GM18951 (cell line): ENCODE results near the gene PDE1C.

Experiments
- POLR2A ChIP-seq: IDR thresholded peaks from 4 replicates; pipeline ENCODE4 v1.6.1; 2011; ENCODE audit warnings: mild to moderate bottlenecking; ENCODE audit not compliant: insufficient read length, insufficient read depth; ENCODE audit errors: extremely low read depth
- in situ Hi-C: fragments of 300-500 bp; cut with MboI; formaldehyde crosslinking; loops from one replicate; pipeline ENCODE4 v1.12.0; 2022; ENCODE audit warnings: low sequenced_read_pairs, mixed read lengths, inconsistent platforms; ENCODE audit not compliant: unreplicated experiment

The PDE1C gene

DNA sequence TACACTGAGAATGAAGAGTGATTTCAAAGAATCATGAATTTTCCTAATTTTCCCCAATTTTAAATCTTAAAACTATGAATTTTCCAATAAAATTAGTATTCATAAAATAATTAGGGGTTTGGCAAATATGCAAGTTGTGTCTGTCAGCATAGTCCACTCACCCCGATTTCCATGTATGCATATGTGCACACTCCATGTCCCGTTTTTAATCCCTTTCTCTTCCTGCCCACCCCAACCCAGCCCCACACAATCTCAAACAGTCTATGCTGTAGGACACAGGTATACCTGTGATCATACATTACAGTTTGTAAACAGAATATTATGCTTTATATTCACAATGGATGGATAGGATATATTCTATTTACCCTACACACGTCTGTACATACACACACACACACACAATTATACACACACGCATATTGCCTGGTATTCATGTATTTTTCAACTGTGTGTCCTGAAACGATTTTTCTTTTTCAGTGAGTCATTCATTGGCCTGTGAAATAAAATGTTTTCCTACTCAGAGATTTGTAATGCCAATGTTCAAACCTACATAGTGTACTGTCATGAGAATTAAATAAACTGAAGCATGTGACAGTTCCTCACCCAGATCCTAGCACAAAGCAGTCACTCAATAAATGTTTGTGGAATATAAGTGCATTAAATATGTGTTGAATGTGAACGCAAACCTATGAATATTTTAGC lies 144.3 kb downstream of the PDE1C start:
- no peak for TF ChIP-seq POLR2A
- in situ Hi-C loops, result no loop called here

DNA sequence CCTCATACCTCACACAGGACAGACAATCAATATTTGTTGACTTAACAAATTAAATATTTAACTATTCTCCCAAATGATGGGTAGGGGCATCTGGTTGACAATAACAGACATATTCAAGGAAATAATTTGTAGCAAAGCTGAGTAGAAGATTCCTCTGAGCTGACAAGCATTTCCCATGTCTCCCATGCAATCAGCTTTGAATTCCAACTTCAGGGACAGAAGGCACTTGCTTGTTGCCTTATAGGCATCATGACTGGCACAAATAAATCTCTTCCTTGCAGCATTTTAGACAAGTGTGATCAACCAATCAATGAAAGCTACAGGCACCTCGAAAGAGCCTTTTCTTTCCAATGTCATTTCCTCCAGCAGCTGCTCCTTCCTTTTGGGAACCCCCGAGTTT lies 146.0 kb downstream of the PDE1C start:
- in situ Hi-C loops, result no loop called here
- no peak for TF ChIP-seq POLR2A

DNA sequence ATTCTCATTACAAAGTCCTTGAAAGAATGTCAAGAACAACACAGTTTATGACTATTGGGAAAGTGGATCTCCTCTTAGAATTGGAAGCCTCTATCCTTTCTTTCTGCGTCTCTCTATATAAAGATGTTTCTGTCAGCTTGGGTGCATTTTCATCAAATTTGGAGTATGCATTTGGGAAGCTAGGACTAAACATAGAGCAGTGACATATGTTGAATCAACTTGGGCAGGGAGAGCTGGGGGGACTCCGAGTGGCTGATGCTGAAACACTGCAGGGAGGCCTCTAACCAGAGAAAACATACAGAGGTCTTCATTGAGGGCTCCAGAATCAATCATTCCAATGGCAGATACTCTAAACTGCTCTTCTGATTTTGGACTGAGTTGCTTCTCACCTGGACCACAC lies 147.4 kb downstream of the PDE1C start:
- TF ChIP-seq POLR2A, result no peak
- in situ Hi-C loops, result no loop called here

DNA sequence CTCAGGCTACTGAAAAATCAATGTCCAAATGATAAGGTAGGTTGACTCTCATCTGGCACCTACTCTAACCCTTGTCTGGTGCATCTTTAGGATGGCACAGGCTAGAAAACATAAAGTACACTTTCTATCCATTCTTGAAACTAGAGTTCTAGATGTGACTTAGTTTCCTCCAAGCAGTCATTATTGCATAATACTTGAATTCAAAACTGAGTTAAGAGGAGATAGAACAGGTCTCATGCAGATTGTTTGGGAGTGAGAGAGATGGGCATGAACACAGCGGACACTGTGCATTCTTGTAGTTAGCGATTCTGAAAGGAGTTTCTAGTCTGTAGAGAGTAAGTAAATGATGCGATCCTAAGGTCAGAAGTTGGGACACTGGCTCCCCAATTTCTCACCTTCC lies 149.2 kb downstream of the PDE1C start:
- no peak for TF ChIP-seq POLR2A
- in situ Hi-C loops, result no loop called here

DNA sequence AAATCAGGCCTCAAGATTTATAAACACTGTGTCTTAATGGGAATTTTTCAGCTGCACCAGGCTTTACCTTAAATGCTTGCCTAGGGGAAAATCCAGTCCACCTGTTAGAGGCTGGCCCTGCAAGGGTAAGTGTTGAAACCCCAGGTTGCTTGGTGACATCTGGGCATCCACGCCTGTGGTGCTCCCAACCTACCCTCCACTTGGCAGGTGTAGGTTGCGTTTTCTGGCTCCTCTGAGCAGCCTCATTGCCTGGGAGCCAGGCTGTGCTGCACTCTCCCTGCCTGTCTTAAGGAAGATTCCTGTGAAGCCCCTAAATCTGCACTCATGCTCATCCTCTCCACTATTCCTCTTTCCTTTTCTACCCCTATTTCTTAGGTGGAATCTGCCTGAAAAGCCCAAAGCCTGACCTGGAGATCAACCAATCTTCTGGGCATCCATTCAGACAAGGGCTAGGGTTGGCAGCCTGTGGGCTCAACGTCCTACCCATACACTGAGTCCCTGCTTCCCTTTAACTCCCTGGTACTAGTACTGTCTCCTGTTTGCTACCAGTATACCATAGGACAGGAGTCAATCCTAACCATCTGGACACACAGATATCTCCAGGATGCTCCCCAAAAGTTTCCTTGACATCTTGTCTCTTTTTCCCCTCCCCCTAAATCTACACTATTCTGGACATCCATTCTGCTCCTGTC lies 150.4 kb downstream of the PDE1C start:
- no peak for TF ChIP-seq POLR2A
- in situ Hi-C loops, result no loop called here

DNA sequence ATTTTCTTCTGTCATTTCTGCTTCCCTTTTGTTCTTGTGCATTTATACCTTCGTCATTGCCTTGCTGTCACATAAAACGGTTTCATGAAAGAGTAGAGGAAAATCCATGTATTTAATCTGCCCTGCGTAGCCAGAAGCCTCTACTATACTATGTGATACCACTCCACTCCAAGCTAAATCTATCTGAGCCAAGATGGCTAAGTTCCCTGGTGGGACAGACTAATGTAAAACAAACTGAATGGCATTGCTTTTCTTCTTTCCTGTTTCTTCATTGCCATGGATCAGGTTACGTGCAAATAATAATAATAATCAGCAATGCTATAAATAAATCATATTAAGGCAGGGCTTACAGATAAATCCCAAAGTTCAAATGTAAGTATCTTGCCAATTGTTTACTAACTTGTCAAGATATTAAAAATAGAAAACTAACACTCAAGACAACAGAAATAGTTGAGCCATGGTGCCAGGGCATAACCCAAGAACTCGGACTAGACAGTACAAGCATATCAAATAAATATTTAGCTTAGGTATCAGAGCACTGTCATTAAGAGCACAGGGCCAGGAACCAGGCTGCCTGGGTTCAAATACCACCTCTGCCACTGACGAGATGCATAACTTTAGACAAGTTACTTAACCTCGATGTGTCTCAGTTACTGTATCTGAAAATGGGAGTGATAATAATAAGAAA lies 151.4 kb downstream of the PDE1C start:
- in situ Hi-C loops, result no loop called here
- TF ChIP-seq POLR2A, result no peak

DNA sequence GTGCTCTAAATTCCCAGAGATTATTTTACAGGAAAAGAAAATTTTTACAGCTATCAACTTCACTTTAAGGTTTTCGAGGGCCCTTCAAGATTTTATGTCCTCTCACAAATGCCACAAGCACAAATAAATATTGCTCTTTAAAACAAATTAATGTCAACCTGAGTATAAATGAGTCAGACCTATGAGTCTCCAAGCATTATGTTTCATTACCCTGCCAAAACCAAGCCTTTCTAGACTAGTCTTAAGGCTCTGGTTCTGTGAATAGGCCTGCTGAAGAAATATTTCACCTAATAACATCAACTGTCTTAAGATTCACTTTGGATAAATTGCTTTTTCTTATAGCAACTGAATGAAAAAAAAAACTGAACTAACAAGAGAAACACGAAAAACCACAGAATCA lies 153.0 kb downstream of the PDE1C start:
- in situ Hi-C loops, result no loop called here
- no peak for TF ChIP-seq POLR2A

DNA sequence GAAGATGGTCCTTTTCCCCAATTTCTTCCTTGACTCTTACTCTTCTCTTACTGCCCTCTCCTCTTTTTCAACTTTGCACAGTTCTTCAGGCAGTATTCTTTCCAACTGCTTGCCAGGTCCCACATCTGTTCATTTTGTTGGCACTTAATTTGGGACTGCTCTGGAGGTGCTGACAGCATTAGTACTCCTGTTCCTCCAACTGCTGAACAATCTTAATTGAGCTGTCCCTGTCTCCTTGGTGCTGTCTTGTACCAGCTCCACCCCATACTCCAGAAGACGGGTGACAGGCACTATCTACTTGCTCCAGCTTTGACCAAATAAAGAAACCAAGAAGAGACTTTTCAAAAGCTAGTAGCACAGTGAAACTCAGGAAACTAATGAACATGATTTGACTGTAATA lies 160.0 kb downstream of the PDE1C start:
- in situ Hi-C loops, result no loop called here
- no peak for TF ChIP-seq POLR2A

DNA sequence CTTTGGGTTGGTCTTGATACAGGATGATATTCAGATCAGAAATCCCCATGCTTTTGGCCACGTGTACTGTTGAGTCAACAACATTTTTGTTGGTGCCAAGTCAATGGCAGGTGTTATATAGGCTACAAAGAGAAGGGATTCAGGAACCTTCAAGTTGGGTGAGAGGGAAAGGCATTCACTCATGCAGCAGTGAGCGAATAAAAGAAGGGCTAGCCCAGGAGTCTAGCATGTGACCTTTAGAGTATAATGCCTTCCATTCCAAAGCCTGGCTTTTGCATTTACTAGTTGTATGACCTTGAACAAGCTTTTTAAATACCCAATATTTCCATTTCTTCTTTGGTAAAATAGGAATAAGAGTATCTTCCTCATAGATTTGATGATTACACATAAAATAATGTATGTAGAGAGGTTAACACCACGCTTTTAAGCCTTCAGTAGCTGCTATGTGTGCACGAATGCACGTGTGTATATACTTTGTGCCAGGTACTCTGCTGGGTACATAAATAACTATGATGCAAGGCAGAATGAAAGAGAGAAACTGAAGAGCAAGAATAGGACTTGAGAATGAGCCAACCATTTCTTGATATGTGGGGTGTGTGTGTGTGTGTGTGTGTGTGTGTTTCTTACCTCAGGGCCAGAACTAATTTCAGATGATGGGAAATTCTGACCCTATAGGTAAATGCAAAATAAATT lies 163.6 kb downstream of the PDE1C start:
- no peak for TF ChIP-seq POLR2A
- in situ Hi-C loops, result no loop called here

DNA sequence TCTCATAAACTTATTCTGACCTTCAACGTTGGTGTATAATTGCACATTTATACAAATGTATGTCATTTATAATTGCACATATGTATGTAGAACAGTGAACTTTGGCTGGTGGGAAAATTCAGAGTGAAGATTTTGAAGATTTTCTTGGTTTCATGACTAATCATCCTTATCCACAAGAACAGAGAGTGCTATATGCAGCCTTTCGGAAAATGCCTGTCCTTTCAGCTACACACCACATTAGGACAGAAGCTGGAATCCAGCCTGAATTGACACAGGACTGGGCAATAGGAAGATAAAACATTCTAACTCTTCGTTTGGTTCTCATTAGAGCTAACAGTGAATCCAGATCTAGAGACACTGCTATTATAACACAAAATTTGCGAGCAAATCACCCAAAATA lies 166.2 kb downstream of the PDE1C start:
- no peak for TF ChIP-seq POLR2A

DNA sequence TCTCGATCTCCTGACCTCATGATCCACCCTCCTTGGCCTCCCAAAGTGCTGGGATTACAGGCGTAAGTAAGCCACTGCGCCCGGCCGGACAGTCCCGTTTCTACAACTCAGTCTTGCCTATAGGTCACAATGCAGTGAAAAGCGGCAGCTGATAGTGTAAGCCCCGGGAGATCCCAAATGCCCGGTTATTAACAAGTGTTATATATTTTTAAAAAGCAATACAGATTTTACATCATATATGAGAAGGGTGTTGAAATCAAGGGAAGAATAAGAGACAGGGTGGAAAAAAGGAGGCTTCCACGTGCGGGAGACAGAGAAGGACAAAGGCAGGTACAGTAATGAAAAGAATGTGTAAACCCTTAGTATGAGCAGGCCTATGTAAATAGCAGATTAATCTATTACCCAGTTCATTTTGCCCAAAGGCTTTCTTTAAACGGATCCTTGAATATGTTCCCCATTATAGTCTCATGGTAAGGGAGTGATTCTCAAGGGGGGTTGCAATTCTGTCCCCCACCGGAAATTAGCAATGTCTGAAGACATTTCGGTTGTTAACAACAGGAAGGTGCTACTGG lies 170.8 kb downstream of the PDE1C start:
- in situ Hi-C loops, result no loop called here
- TF ChIP-seq POLR2A, result no peak

More for the DNA sequence above, 166.2 kb downstream of the PDE1C start:
- in situ Hi-C loops, result no loop called here

DNA sequence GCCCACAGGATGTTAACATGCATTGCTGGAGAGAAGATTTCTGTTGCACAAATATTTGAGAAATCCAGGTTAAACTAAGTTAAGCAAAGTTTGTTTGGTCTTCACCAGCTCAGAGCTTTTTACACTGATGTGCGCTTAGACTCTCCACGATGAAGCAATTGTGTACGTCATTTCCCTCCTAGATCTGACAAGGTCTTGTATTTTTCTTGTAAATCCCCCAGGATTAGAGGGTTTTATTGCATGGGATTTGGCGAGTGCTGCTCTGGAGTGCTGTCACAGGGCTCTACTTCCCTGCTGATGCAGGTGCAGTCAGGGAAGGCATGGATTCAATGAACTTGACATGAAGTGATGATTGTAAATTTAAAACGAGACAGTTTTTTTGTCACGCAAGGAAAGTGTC lies 173.3 kb downstream of the PDE1C start:
- TF ChIP-seq POLR2A, result no peak
- in situ Hi-C loops, result no loop called here

DNA sequence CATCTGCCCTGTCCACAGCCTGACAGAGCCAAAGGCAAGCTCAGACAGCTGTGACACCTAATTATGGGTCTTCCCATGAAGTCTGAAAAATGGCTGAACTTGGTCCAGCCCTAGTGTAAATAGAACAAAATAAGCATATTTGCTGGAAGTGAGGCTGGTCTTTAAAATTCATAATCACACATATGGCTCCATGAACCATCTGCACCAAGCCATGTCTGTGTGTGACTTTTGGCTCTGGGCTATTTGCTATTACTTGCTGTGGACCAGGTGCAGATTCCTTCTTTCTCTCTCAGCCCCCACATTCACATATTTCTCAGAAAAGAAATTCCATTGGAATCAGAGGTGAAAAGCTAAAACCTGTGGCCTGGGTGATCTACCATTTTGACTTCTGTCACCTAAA lies 175.9 kb downstream of the PDE1C start:
- TF ChIP-seq POLR2A, result no peak
- in situ Hi-C loops, result no loop called here

DNA sequence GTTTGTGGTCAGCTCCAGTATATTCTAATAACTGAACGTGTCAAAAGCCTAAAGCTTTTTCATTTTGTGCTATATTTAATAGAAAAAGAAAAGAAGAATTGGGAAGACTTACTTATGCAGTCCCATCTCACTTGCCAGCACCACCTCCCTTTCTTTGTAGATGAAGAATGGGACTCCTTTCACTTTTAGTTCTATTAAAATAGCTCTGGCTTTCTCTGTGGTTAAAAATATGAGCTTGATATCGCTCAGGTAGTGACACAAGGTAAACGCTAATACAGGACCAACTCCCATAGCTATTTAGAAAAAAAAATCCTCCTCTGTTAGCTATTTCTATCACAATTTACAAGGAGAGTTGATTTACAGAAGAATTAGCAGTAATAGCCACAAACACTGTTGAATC lies 176.8 kb downstream of the PDE1C start:
- TF ChIP-seq POLR2A, result no peak
- in situ Hi-C loops, result no loop called here
